Measurements from ENCODE around the gene LASP1.

Gene LASP1

GRCh38 chr17:38870259-38871165 lies 654 bp downstream of the LASP1 start:
- peak; percentile 64 for DNase-seq

- DNase-seq = peak; percentile 76
Observed at GRCh38 chr17:38871247-38872015, 1.6 kb downstream of the LASP1 start.

GRCh38 chr17:38872027-38872511 lies 2.2 kb downstream of the LASP1 start:
- no peak for DNase-seq

- no peak for DNase-seq
Observed at GRCh38 chr17:38872671-38873385, 3.0 kb downstream of the LASP1 start.

GRCh38 chr17:38873640-38874380 lies 4.0 kb downstream of the LASP1 start:
- no peak for DNase-seq

GRCh38 chr17:38874505-38875400 lies 4.9 kb downstream of the LASP1 start:
- no peak for DNase-seq

- DNase-seq = peak; percentile 39
Observed at GRCh38 chr17:38875477-38876075, 5.7 kb downstream of the LASP1 start.

GRCh38 chr17:38877130-38877851 lies 7.4 kb downstream of the LASP1 start:
- no peak for DNase-seq

- peak; percentile 92 for DNase-seq
Observed at GRCh38 chr17:38879878-38880665, 10.2 kb downstream of the LASP1 start.

GRCh38 chr17:38881600-38882191 lies 11.8 kb downstream of the LASP1 start:
- DNase-seq = peak; percentile 72

GRCh38 chr17:38882870-38883269 lies 13.0 kb downstream of the LASP1 start:
- DNase-seq = no peak

- DNase-seq = no peak
Observed at GRCh38 chr17:38883592-38884526, 14.0 kb downstream of the LASP1 start.

- no peak for DNase-seq
Observed at GRCh38 chr17:38885044-38885727, 15.3 kb downstream of the LASP1 start.

GRCh38 chr17:38885728-38886642 lies 16.1 kb downstream of the LASP1 start:
- no peak for DNase-seq

- DNase-seq = no peak
Observed at GRCh38 chr17:38886643-38887010, 16.8 kb downstream of the LASP1 start.

- no peak for DNase-seq
Observed at GRCh38 chr17:38888842-38889241, 19.0 kb downstream of the LASP1 start.

All from fibroblast of skin of right quadriceps (primary cell).